Measurements from ENCODE around the gene CLEC16A.

DNA sequence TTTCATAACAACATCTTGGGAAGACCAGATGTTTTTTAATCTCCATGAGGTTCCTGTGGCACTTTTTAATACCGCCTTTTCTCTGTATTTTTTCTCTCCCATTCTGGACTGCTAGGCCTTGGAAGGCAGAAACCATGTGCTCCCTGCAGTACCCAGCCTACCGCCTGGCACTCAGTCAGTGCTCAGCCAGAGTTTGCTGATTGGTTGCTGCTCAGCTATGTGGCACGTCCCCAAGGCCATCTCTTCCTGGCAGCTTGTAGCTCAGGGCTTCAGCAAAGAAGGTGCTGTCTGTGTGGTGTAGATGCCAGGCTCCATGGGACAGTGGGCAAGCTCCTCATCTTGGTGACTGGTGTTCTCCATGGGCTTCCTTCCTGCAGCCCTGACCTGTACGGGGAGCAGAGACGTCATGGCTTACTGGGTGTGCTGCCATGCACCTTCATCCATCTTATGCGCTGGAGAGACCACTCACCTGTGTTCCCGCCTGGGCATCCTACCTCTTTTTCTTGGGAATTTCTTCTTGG is 86.7 kb downstream of the CLEC16A start:
- TF ChIP-seq POLR2AphosphoS5 (IDR thresholded peaks at IDR 0.05; ENCODE audit: low read depth, low read length) (no peak), POLR2A (IDR thresholded peaks at IDR 0.05; ENCODE audit: low read depth, low read length) (no peak)

All from GM12891 (cell line).